ENCODE data around the gene COA8.

DNA sequence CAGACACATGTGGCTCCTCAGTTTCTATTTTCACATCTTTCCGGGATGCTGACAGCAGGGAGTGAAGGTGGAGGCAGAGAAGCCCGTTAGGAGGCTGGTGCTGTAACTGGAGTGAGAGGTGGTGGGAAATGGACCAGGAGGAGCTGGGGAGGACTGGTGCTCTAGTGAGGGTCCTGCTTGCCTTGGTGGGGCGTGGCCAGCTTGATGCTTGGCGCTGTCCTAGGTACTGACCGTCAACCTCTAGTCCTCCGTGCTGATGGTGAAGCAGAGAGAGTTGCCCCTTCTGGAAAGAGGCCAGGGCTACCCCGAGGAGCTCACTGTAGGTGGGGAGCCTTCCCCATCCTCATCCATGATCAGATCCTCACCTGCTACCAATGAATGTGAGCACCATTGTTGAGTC, 32.4 kb upstream of the COA8 start:
- TF ChIP-seq FOXA1 (IDR thresholded peaks at IDR 0.05; ENCODE audit: borderline replicate concordance) (no peak), ARID1B (IDR thresholded peaks at IDR 0.05) (no peak), SMAD3 (CRISPR knock-in tag; conservative IDR thresholded peaks at IDR 0.05) (no peak), POLR2A (conservative IDR thresholded peaks at IDR 0.05) (no peak)
- TF ChIP-seq, protein P1, sequence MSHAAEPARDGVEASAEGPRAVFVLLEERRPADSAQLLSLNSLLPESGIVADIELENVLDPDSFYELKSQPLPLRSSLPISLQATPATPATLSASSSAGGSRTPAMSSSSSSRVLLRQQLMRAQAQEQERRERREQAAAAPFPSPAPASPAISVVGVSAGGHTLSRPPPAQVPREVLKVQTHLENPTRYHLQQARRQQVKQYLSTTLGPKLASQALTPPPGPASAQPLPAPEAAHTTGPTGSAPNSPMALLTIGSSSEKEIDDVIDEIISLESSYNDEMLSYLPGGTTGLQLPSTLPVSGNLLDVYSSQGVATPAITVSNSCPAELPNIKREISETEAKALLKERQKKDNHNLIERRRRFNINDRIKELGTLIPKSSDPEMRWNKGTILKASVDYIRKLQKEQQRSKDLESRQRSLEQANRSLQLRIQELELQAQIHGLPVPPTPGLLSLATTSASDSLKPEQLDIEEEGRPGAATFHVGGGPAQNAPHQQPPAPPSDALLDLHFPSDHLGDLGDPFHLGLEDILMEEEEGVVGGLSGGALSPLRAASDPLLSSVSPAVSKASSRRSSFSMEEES (CRISPR knock-in tag; IDR thresholded peaks at IDR 0.05) = no peak
